IMR-90 (cell line): ENCODE measurements around the gene PRDM10. TPM values are rescaled to one million over a fixed set of nuclear protein-coding genes. Genes with fewer than 3 reads are reported as not detected.

Experiments used
- ATAC-seq: fragments of 200-7000 bp; cut with Tn5 transposase; 2 replicates; pipeline ENCODE4 v1.9.1; 2020; ENCODE audit warnings: low read depth, mild to moderate bottlenecking, moderate library complexity
- BruUV-seq: library from RNA; stranded (reverse); fragments of 400-500 nt; replicated peaks from 2 replicates; lab custom pipeline; 2021; lab: Mats Ljungman, UMichigan
- CTCF ChIA-PET: fragments of 300-600 bp; formaldehyde crosslinking; extraction: SDS; loops from one replicate; lab custom pipeline; 2021; ENCODE audit warnings: antibody characterized with exemption; lab: Yijun Ruan, JAX
- POLR2A ChIA-PET: fragments of 300-600 bp; sonication (Branson Sonifier 250); formaldehyde crosslinking; loops from one replicate; lab custom pipeline; 2022; ENCODE audit warnings: antibody characterized with exemption; ENCODE audit not compliant: unreplicated experiment; lab: Charles Lee
- DNase-seq: peaks from one replicate; pipeline ENCODE4 v3.0.0; 2013
- H2AFZ ChIP-seq: replicated peaks from 2 replicates; pipeline ENCODE3; 2013; ENCODE audit warnings: low read length, mild to moderate bottlenecking; ENCODE audit not compliant: poor library complexity
- H2AK5ac ChIP-seq: 2 replicates; pipeline ENCODE4 v1.6.1; 2013; ENCODE audit warnings: low read depth, low read length, inconsistent platforms
- H2AK9ac ChIP-seq: replicated peaks from 2 replicates; pipeline ENCODE3; 2013; ENCODE audit warnings: mild to moderate bottlenecking, low read depth, low read length, moderate library complexity; ENCODE audit not compliant: poor library complexity
- H2BK120ac ChIP-seq: 2 replicates; pipeline ENCODE4 v1.6.1; 2013; ENCODE audit warnings: low read depth, low read length, inconsistent platforms
- H2BK15ac ChIP-seq: 3 replicates; pipeline ENCODE4 v1.6.1; 2013; ENCODE audit warnings: low read depth, low read length, inconsistent platforms
- H2BK20ac ChIP-seq: 2 replicates; pipeline ENCODE4 v1.6.1; 2013; ENCODE audit warnings: low read depth, mild to moderate bottlenecking, inconsistent platforms, low read length, moderate library complexity
- H2BK5ac ChIP-seq: 2 replicates; pipeline ENCODE4 v1.6.1; 2013; ENCODE audit warnings: mild to moderate bottlenecking, low read depth, low read length, inconsistent platforms; ENCODE audit not compliant: poor library complexity, severe bottlenecking
- H3K14ac ChIP-seq: replicated peaks from 2 replicates; pipeline ENCODE4 v1.6.1; 2013; ENCODE audit warnings: low read depth, low read length, inconsistent platforms
- H3K18ac ChIP-seq: 2 replicates; pipeline ENCODE4 v1.6.1; 2013; ENCODE audit warnings: low read depth, low read length, control low read depth
- H3K23ac ChIP-seq: 2 replicates; pipeline ENCODE4 v1.6.1; 2013; ENCODE audit warnings: low read depth, low read length, inconsistent platforms
- H3K27ac ChIP-seq: 2 replicates; pipeline ENCODE4 v1.5.1; 2013; ENCODE audit warnings: mild to moderate bottlenecking, control low read depth, low read length; ENCODE audit not compliant: insufficient read depth
- H3K27me3 ChIP-seq: 2 replicates; pipeline ENCODE4 v1.6.1; 2013; ENCODE audit warnings: low read length; ENCODE audit not compliant: control insufficient read depth, insufficient read depth
- H3K36me3 ChIP-seq: 2 replicates; pipeline ENCODE4 v1.6.1; 2013; ENCODE audit warnings: low read length, mixed read lengths; ENCODE audit not compliant: control insufficient read depth, insufficient read depth
- H3K4ac ChIP-seq: 2 replicates; pipeline ENCODE4 v1.6.1; 2013; ENCODE audit warnings: low read depth, low read length, inconsistent platforms
- H3K4me1 ChIP-seq: 2 replicates; pipeline ENCODE4 v1.6.1; 2013; ENCODE audit warnings: low read length, mixed read lengths; ENCODE audit not compliant: control insufficient read depth, insufficient read depth
- H3K4me2 ChIP-seq: 2 replicates; pipeline ENCODE4 v1.6.1; 2013; ENCODE audit warnings: low read depth, mild to moderate bottlenecking, control low read depth, low read length, moderate library complexity
- H3K4me3 ChIP-seq: 2 replicates; pipeline ENCODE4 v1.5.1; 2013; ENCODE audit warnings: low read depth, mild to moderate bottlenecking, control low read depth, low read length, moderate library complexity; ENCODE audit not compliant: insufficient read depth
- H3K56ac ChIP-seq: 2 replicates; pipeline ENCODE4 v1.6.1; 2013; ENCODE audit warnings: low read length, inconsistent platforms; ENCODE audit not compliant: insufficient read depth; ENCODE audit errors: extremely low read depth
- H3K79me1 ChIP-seq, 2 experiments: 2 replicates each; pipeline ENCODE4 v1.6.1; 2013; ENCODE audit warnings: low read length in 2 of 2, inconsistent platforms in 1 of 2, low read depth in 1 of 2
- H3K9ac ChIP-seq: 2 replicates; pipeline ENCODE4 v1.6.1; 2013; ENCODE audit warnings: low read depth, low read length, control low read depth
- H3K9me1 ChIP-seq: 2 replicates; pipeline ENCODE4 v1.6.1; 2013; ENCODE audit warnings: low read length, inconsistent platforms; ENCODE audit not compliant: insufficient read depth
- H3K9me3 ChIP-seq: 2 replicates; pipeline ENCODE4 v1.6.1; 2013; ENCODE audit warnings: low read length; ENCODE audit not compliant: control insufficient read depth, insufficient read depth
- H4K20me1 ChIP-seq: 2 replicates; pipeline ENCODE4 v1.6.1; 2013; ENCODE audit warnings: low read length, inconsistent platforms; ENCODE audit not compliant: insufficient read depth
- H4K5ac ChIP-seq: 2 replicates; pipeline ENCODE4 v1.6.1; 2013; ENCODE audit warnings: mild to moderate bottlenecking, low read depth, low read length, control low read depth
- H4K8ac ChIP-seq, 2 experiments: 2 replicates each; pipeline ENCODE4 v1.6.1; 2013; ENCODE audit warnings: low read depth in 2 of 2, low read length in 2 of 2, control low read depth in 1 of 2, inconsistent platforms in 1 of 2
- H4K91ac ChIP-seq: 2 replicates; pipeline ENCODE4 v1.6.1; 2013; ENCODE audit warnings: low read depth, low read length, inconsistent platforms; ENCODE audit not compliant: insufficient read depth
- BHLHE40 ChIP-seq: fragments of 150-350 bp; IDR thresholded peaks from 2 replicates; pipeline ENCODE4 v1.6.1; 2016; ENCODE audit warnings: mild to moderate bottlenecking, low read depth, low read length
- CEBPB ChIP-seq: IDR thresholded peaks from 2 replicates; pipeline ENCODE4 v1.6.1; 2012; ENCODE audit warnings: low read depth, low read length, improper control_type of control experiment
- CHD1 ChIP-seq: IDR thresholded peaks from 2 replicates; pipeline ENCODE4 v1.6.1; 2012; ENCODE audit warnings: low read depth, low read length, improper control_type of control experiment
- FOS ChIP-seq: fragments of 150-350 bp; IDR thresholded peaks from 2 replicates; pipeline ENCODE4 v1.6.1; 2016; ENCODE audit warnings: low read depth, low read length
- MAFK ChIP-seq: IDR thresholded peaks from 2 replicates; pipeline ENCODE4 v1.6.1; 2012; ENCODE audit warnings: low read depth, low read length, improper control_type of control experiment
- MAZ ChIP-seq: IDR thresholded peaks from 2 replicates; pipeline ENCODE4 v1.6.1; 2012; ENCODE audit warnings: low read depth, mild to moderate bottlenecking, low read length, improper control_type of control experiment, moderate library complexity, borderline replicate concordance
- MXI1 ChIP-seq: IDR thresholded peaks from 2 replicates; pipeline ENCODE4 v1.6.1; 2012; ENCODE audit warnings: low read depth, mild to moderate bottlenecking, low read length, moderate library complexity, borderline replicate concordance
- NFE2L2 ChIP-seq: fragments of 150-350 bp; IDR thresholded peaks from 2 replicates; pipeline ENCODE4 v1.6.1; 2016; ENCODE audit warnings: low read depth, mild to moderate bottlenecking, low read length
- POLR2A ChIP-seq: IDR thresholded peaks from 2 replicates; pipeline ENCODE4 v1.6.1; 2012; ENCODE audit warnings: mild to moderate bottlenecking, low read depth, low read length
- RAD21 ChIP-seq: IDR thresholded peaks from 2 replicates; pipeline ENCODE4 v1.6.1; 2012; ENCODE audit warnings: low read length, improper control_type of control experiment
- RCOR1 ChIP-seq: IDR thresholded peaks from 2 replicates; pipeline ENCODE4 v1.6.1; 2012; ENCODE audit warnings: mild to moderate bottlenecking, low read length, improper control_type of control experiment; ENCODE audit not compliant: insufficient replicate concordance
- RFX5 ChIP-seq: IDR thresholded peaks from 2 replicates; pipeline ENCODE4 v1.8.0; 2012; ENCODE audit warnings: low read depth, mild to moderate bottlenecking, low read length, moderate library complexity
- SMC3 ChIP-seq: fragments of 150-350 bp; IDR thresholded peaks from 2 replicates; pipeline ENCODE4 v1.6.1; 2016; ENCODE audit warnings: low read depth, mild to moderate bottlenecking, antibody characterized with exemption, low read length, moderate library complexity
- USF2 ChIP-seq: fragments of 150-350 bp; IDR thresholded peaks from 2 replicates; pipeline ENCODE4 v1.6.1; 2017; ENCODE audit warnings: mild to moderate bottlenecking, antibody characterized with exemption, low read length, low read depth
- WGBS, 2 experiments: methylation state at CpG; one replicate each; pipeline versions ENCODE4 v1.1.5 to v1.1.7; 2013; ENCODE audit warnings: missing lambda C conversion rate in 2 of 2; ENCODE audit not compliant: insufficient read length in 1 of 2; ENCODE audit errors: extremely low coverage in 2 of 2; 5-methylcytosine and 5-hydroxymethylcytosine counted together
- dilution Hi-C: fragments of 300-500 bp; cut with HindIII; formaldehyde crosslinking; loops from one replicate; pipeline ENCODE4 v1.14.3; 2018; ENCODE audit warnings: low sequenced_read_pairs; ENCODE audit not compliant: unreplicated experiment
- in situ Hi-C: fragments of 300-500 bp; cut with MboI; formaldehyde crosslinking; loops from 3 replicates; pipeline ENCODE4 v1.14.3; 2019; ENCODE audit warnings: low sequenced_read_pairs, inconsistent platforms, mixed read lengths
- intact Hi-C: fragments of 100-400 bp; cut with micrococcal nuclease; formaldehyde crosslinking; loops from 2 replicates; pipeline ENCODE4 v1.10.0; 2022
- polyA plus RNA-seq, 3 experiments: library from polyadenylated mRNA; depleted of rRNA; stranded (reverse); fragments of >200 nt; gene quantifications; 2 replicates each; pipeline ENCODE4 v1.2.3, GENCODE V29; 2012; ENCODE audit warnings: low replicate concordance in 1 of 3
- total RNA-seq: library from RNA; depleted of rRNA; stranded (reverse); fragments of >200 nt; gene quantifications from 2 replicates; pipeline ENCODE4 v1.2.3, GENCODE V29; 2012
- TF ChIP-seq, protein P1 (sequence below): conservative IDR thresholded peaks from 2 replicates; pipeline ENCODE4 v1.5.1; 2012; ENCODE audit warnings: mild to moderate bottlenecking, low read depth, low read length, improper control_type of control experiment
- TF ChIP-seq, protein P2 (sequence below): fragments of 150-350 bp; IDR thresholded peaks from 2 replicates; pipeline ENCODE4 v1.6.1; 2016; ENCODE audit warnings: low read depth, mild to moderate bottlenecking, low read length, moderate library complexity, borderline replicate concordance

Gene PRDM10
- total and polyA plus RNA-seq, 2 of the 4 experiments (the other 2 are of a cell fraction) = 3.1 to 6.5 TPM

DNA sequence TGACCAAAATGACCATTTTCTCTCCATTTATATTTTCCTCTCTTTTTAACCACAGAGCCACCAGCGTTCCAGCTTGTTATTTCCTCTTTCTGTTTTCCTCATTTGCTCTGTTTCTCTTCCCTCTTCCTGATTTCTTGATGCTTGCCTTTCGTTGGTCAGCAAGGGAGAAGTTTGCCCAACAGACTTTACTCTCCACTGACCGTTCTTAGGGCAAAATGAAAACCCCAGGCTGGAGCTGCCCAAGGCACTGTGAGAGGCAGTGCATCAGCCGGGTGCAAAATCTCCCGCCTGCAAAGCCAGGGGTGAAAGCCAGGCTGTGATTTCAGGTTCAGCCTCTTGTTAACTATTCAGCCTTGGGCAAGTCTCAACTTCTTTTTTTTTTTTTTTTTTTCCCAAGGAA is 40.9 kb upstream of the PRDM10 start:
- H4K91ac ChIP-seq = no peak overlapping the region
- no peak overlapping the region for H2AFZ ChIP-seq
- no peaks in the 10 kb centered on the region for H3K36me3 ChIP-seq
- H3K9ac ChIP-seq = no peak overlapping the region
- no peaks in the 10 kb centered on the region for H3K79me1 ChIP-seq
- no peak overlapping the region for H3K56ac ChIP-seq
- H2AK5ac ChIP-seq = peak overlapping the region; percentile 28; the same call in 1 of the 2 replicates
- 89% methylated on average over 3 of the region's 5 CpGs; no CpG with 5 or more reads in 1 of the 2 experiments for WGBS, 2 experiments
- H2BK5ac ChIP-seq = no peak overlapping the region
- no peak overlapping the region for H2AK9ac ChIP-seq
- no peak overlapping the region for H4K8ac ChIP-seq
- in situ Hi-C loops (no loop called here), dilution Hi-C loops (no loop called here), intact Hi-C loops (no loop called here)
- H3K14ac ChIP-seq = no peak overlapping the region
- no peak overlapping the region for H3K4ac ChIP-seq
- H3K4me3 ChIP-seq = no peak overlapping the region
- ChIA-PET CTCF (no interaction called here), POLR2A (no interaction called here)
- no peak overlapping the region for H2BK20ac ChIP-seq
- no peaks in the 10 kb centered on the region for H4K20me1 ChIP-seq
- H3K23ac ChIP-seq = no peak overlapping the region
- no peak overlapping the region for H3K18ac ChIP-seq
- ATAC-seq (no peak), DNase-seq (no peak)
- no peaks in the 10 kb centered on the region for H3K9me1 ChIP-seq
- no peak overlapping the region for H2BK15ac ChIP-seq
- no TSS peak for BruUV-seq
- H3K27me3 ChIP-seq = no peaks in the 10 kb centered on the region
- no peak overlapping the region for H3K4me2 ChIP-seq
- H2BK120ac ChIP-seq = no peak overlapping the region
- H3K4me1 ChIP-seq = peaks cover 3% of the 10 kb centered on the region
- H3K27ac ChIP-seq = no peak overlapping the region
- H4K5ac ChIP-seq = no peak overlapping the region
- TF ChIP-seq RAD21 (no peak), USF2 (no peak), FOS (no peak), POLR2A (no peak), RFX5 (no peak), MXI1 (no peak), CEBPB (no peak), CHD1 (no peak), RCOR1 (no peak), MAZ (no peak), NFE2L2 (no peak), SMC3 (no peak), BHLHE40 (no peak), MAFK (no peak)
- TF ChIP-seq, protein P1, sequence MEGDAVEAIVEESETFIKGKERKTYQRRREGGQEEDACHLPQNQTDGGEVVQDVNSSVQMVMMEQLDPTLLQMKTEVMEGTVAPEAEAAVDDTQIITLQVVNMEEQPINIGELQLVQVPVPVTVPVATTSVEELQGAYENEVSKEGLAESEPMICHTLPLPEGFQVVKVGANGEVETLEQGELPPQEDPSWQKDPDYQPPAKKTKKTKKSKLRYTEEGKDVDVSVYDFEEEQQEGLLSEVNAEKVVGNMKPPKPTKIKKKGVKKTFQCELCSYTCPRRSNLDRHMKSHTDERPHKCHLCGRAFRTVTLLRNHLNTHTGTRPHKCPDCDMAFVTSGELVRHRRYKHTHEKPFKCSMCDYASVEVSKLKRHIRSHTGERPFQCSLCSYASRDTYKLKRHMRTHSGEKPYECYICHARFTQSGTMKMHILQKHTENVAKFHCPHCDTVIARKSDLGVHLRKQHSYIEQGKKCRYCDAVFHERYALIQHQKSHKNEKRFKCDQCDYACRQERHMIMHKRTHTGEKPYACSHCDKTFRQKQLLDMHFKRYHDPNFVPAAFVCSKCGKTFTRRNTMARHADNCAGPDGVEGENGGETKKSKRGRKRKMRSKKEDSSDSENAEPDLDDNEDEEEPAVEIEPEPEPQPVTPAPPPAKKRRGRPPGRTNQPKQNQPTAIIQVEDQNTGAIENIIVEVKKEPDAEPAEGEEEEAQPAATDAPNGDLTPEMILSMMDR = no peak
- TF ChIP-seq, protein P2, sequence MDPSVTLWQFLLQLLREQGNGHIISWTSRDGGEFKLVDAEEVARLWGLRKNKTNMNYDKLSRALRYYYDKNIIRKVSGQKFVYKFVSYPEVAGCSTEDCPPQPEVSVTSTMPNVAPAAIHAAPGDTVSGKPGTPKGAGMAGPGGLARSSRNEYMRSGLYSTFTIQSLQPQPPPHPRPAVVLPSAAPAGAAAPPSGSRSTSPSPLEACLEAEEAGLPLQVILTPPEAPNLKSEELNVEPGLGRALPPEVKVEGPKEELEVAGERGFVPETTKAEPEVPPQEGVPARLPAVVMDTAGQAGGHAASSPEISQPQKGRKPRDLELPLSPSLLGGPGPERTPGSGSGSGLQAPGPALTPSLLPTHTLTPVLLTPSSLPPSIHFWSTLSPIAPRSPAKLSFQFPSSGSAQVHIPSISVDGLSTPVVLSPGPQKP = no peak
- no peaks in the 10 kb centered on the region for H3K9me3 ChIP-seq
